RWPE2 (cell line): ENCODE results near the gene PEX10.
A peak's percentile ranks its signal among the peaks of the same experiment; 100 is the strongest.

Experiments used
- ATAC-seq: fragments of 200-7000 bp; cut with Tn5 transposase; 3 replicates; pipeline ENCODE4 v1.9.1; 2021; ENCODE audit warnings: low read depth
- DNase-seq: peaks from one replicate; pipeline ENCODE4 v3.0.0-alpha.2; 2020; ENCODE audit warnings: low spot score
- H3K27ac ChIP-seq: fragments of 450-650 bp; 2 replicates; pipeline ENCODE4 v1.5.1; 2017; ENCODE audit warnings: mild to moderate bottlenecking; ENCODE audit not compliant: poor library complexity, severe bottlenecking
- H3K27me3 ChIP-seq: fragments of 250-450 bp; sonication (Bioruptor Pico); 2 replicates; pipeline ENCODE4 v1.5.1; 2021; ENCODE audit warnings: mild to moderate bottlenecking, moderate library complexity; ENCODE audit not compliant: insufficient read depth, poor library complexity, severe bottlenecking
- H3K36me3 ChIP-seq: fragments of 250-450 bp; sonication (Bioruptor Pico); 2 replicates; pipeline ENCODE4 v1.5.1; 2020; ENCODE audit warnings: low read depth, mild to moderate bottlenecking, moderate library complexity
- H3K4me1 ChIP-seq: fragments of 250-450 bp; sonication (Bioruptor Pico); 2 replicates; pipeline ENCODE4 v1.5.1; 2021; ENCODE audit warnings: mild to moderate bottlenecking, moderate library complexity; ENCODE audit not compliant: insufficient read depth, poor library complexity, severe bottlenecking
- H3K4me3 ChIP-seq: fragments of 250-450 bp; sonication (Bioruptor Pico); 2 replicates; pipeline ENCODE4 v1.5.1; 2021; ENCODE audit warnings: mild to moderate bottlenecking, moderate library complexity; ENCODE audit not compliant: severe bottlenecking
- H3K9me3 ChIP-seq: fragments of 250-450 bp; sonication (Bioruptor Pico); 2 replicates; pipeline ENCODE4 v1.5.1; 2021; ENCODE audit warnings: mild to moderate bottlenecking, moderate library complexity; ENCODE audit not compliant: severe bottlenecking
- CTCF ChIP-seq: fragments of 450-650 bp; IDR thresholded peaks from one replicate; pipeline ENCODE4 v1.5.1; 2017; ENCODE audit warnings: mild to moderate bottlenecking, moderate library complexity; ENCODE audit not compliant: poor library complexity, severe bottlenecking

Gene PEX10

DNA sequence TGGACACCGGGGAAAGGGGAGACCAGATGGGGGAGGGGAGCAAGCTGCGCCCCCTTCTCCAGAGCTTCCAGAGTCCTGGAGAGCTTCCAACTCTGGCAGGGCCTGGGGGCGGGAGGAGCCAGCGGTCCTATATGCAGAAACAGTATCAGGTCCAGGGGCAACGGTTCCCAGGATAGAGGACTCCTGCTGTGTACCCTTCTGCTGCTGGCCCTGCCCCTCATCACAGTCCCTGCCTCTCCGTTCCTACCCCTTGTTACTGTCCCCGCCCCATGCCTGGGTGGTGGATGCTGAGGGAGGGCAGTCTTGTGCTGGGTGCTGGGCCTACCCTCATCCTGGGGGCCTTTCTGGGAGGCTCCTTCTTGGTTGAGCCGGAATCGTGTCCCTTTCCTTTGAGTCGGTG is 19.2 kb upstream of the PEX10 start:
- ATAC-seq = peak; percentile 4; the same call in 2 of the 3 replicates
- no peak for TF ChIP-seq CTCF
- H3K27ac ChIP-seq = peak overlapping the region; percentile 86
- no peaks in the 10 kb centered on the region for H3K27me3 ChIP-seq
- H3K4me3 ChIP-seq = peak overlapping the region; percentile 10
- H3K4me1 ChIP-seq = peaks cover 24% of the 10 kb centered on the region
- no peak for DNase-seq
- H3K9me3 ChIP-seq = no peaks in the 10 kb centered on the region
- H3K36me3 ChIP-seq = peaks cover 58% of the 10 kb centered on the region

- Histone ChIP-seq H3K4me1 (peaks cover 24% of the 10 kb centered on the region), H3K27ac (peak overlapping the region; percentile 86), H3K4me3 (peak overlapping the region; percentile 10), H3K27me3 (no peaks in the 10 kb centered on the region), H3K9me3 (no peaks in the 10 kb centered on the region), H3K36me3 (peaks cover 58% of the 10 kb centered on the region)
- no peak for TF ChIP-seq CTCF
- DNase-seq = no peak
- peak; percentile 49 for ATAC-seq
Observed at GRCh38 chr1:2431103-2431502, 18.7 kb upstream of the PEX10 start.

DNA sequence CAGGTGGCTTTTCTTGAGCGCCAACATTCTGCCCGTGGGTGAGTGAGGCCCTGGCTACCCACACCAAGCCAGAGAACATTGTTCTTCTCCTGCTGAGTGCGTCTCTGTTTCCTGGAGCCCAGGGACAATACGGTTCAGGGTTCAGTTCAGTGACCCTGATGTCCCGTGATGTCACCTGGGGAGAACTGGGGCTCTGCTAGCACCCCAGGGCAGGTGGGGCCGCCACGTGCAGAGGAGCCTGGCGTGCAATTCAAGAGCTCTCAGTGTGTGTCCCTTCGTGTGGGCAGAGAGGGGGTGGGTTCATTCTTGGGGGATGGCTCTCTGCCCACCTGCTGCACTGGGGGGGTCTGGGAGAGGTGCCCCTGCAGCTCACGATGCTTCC is 18.2 kb upstream of the PEX10 start:
- Histone ChIP-seq H3K4me3 (peak overlapping the region; percentile 10), H3K27ac (peak overlapping the region; percentile 86), H3K27me3 (no peaks in the 10 kb centered on the region), H3K36me3 (peaks cover 57% of the 10 kb centered on the region), H3K4me1 (peaks cover 24% of the 10 kb centered on the region), H3K9me3 (no peaks in the 10 kb centered on the region)
- ATAC-seq (no peak), DNase-seq (no peak)
- no peak for TF ChIP-seq CTCF

- Histone ChIP-seq H3K4me3 (no peak overlapping the region), H3K4me1 (peaks cover 24% of the 10 kb centered on the region), H3K27ac (peak overlapping the region; percentile 86), H3K9me3 (no peaks in the 10 kb centered on the region), H3K36me3 (peaks cover 51% of the 10 kb centered on the region), H3K27me3 (no peaks in the 10 kb centered on the region)
- TF ChIP-seq CTCF = peak; percentile 57
- ATAC-seq (no peak), DNase-seq (no peak)
Observed at GRCh38 chr1:2429780-2430591, 17.6 kb upstream of the PEX10 start.

- no peaks in the 10 kb centered on the region for H3K27me3 ChIP-seq
- peaks cover 2% of the 10 kb centered on the region for H3K9me3 ChIP-seq
- peak; percentile 83 for ATAC-seq
- peaks cover 36% of the 10 kb centered on the region for H3K36me3 ChIP-seq
- peak overlapping the region; percentile 46 for H3K4me3 ChIP-seq
- H3K27ac ChIP-seq = peak overlapping the region; percentile 86
- peaks cover 24% of the 10 kb centered on the region for H3K4me1 ChIP-seq
- DNase-seq = peak; percentile 87
- TF ChIP-seq CTCF = no peak
Observed at GRCh38 chr1:2428490-2428889, 16.1 kb upstream of the PEX10 start.
